Colonic mucosa (tissue), 4 donors: ENCODE data around the gene DNASE1L1. TPM values are rescaled to one million over a fixed set of nuclear protein-coding genes. Genes with fewer than 3 reads are reported as not detected.

Experiments used
- DNase-seq: peaks from one replicate; pipeline ENCODE4 v3.0.0-alpha.2; 2020
- H3K27ac ChIP-seq: fragments of 200-600 bp; one replicate; pipeline ENCODE4 v1.8.0; 2021
- H3K27me3 ChIP-seq: fragments of 200-600 bp; one replicate; pipeline ENCODE4 v1.8.0; 2021
- H3K36me3 ChIP-seq: fragments of 200-600 bp; one replicate; pipeline ENCODE4 v1.8.0; 2021
- H3K4me1 ChIP-seq: fragments of 200-600 bp; one replicate; pipeline ENCODE4 v1.8.0; 2021; ENCODE audit warnings: mild to moderate bottlenecking
- H3K4me3 ChIP-seq: fragments of 200-600 bp; one replicate; pipeline ENCODE4 v1.8.0; 2021
- H3K9ac ChIP-seq, 2 donors: one replicate each; pipeline ENCODE4 v1.7.0; 2013; ENCODE audit warnings: control low read depth in 2 of 2, low read depth in 2 of 2, low read length in 2 of 2
- H3K9me3 ChIP-seq: fragments of 200-600 bp; one replicate; pipeline ENCODE4 v1.8.0; 2021
- intact Hi-C: fragments of 100-400 bp; cut with DNase I; formaldehyde crosslinking; loops from one replicate; pipeline ENCODE4 v1.14.1; 2022
- total RNA-seq, 2 donors: library from RNA; stranded (reverse); fragmentation: NEBNext Ultra II Directional in 1 of 2; extraction: Animal tissue kit (Norgen Biotek cat#: 25700) in 1 of 2; gene quantifications; one replicate each; pipeline ENCODE4 v1.2.1, GENCODE V29; 2021
- TF ChIP-seq, protein P1 (sequence below): fragments of 200-600 bp; IDR thresholded peaks from one replicate; pipeline ENCODE4 v1.8.0; 2022; ENCODE audit warnings: antibody characterized with exemption, mild to moderate bottlenecking
- donor health status: healthy.
- donor health status: DM: no; HTN: no; CAD: no.
- donor health status: DM: no; HTN: no; CAD: no.

Gene DNASE1L1
- total RNA-seq, 2 donors from 2014 or later = 19.1 to 29.2 TPM

DNA sequence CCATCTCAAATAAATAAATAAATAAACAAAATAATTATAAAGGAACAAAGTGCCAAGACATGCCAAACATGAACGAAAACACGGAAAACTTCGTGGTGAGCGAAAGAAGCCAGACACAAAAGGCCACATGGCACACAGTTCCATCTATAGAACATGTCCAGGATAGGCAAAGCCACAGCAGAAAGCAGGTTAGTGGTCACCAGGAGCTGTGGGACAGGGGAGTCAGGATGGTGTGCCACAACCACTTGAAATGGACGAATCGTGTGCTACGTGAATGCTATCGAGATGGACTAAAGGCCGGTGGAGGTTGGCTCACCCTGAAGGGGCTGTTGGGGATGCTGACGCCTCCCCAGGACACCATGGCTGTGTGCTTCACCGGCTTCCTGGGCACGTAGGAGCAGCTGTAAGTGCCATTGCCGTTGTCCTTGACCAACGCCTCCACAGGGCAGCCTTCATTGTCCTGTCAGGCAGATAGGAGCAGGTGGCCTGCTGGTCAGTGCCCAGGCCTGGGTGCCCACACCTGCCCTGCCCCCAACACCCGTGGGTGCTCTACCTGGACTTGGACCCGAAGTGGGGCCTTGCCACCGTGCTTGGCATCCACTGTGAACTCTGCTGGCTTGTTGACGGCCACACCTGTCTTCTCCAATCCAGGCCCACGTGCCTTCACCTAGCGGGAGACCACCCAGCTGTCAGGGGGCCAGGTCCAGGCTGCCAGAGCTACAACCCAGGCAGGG lies 45.2 kb downstream of the DNASE1L1 start:
- Histone ChIP-seq H3K27ac (no peak overlapping the region), H3K27me3 (no peaks in the 10 kb centered on the region), H3K4me3 (no peak overlapping the region), H3K4me1 (no peaks in the 10 kb centered on the region), H3K36me3 (no peaks in the 10 kb centered on the region), H3K9ac (no peak overlapping the region), H3K9me3 (no peaks in the 10 kb centered on the region)
- intact Hi-C loops = no loop called here
- no peak for DNase-seq
- TF ChIP-seq, protein P1, sequence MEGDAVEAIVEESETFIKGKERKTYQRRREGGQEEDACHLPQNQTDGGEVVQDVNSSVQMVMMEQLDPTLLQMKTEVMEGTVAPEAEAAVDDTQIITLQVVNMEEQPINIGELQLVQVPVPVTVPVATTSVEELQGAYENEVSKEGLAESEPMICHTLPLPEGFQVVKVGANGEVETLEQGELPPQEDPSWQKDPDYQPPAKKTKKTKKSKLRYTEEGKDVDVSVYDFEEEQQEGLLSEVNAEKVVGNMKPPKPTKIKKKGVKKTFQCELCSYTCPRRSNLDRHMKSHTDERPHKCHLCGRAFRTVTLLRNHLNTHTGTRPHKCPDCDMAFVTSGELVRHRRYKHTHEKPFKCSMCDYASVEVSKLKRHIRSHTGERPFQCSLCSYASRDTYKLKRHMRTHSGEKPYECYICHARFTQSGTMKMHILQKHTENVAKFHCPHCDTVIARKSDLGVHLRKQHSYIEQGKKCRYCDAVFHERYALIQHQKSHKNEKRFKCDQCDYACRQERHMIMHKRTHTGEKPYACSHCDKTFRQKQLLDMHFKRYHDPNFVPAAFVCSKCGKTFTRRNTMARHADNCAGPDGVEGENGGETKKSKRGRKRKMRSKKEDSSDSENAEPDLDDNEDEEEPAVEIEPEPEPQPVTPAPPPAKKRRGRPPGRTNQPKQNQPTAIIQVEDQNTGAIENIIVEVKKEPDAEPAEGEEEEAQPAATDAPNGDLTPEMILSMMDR = no peak

DNA sequence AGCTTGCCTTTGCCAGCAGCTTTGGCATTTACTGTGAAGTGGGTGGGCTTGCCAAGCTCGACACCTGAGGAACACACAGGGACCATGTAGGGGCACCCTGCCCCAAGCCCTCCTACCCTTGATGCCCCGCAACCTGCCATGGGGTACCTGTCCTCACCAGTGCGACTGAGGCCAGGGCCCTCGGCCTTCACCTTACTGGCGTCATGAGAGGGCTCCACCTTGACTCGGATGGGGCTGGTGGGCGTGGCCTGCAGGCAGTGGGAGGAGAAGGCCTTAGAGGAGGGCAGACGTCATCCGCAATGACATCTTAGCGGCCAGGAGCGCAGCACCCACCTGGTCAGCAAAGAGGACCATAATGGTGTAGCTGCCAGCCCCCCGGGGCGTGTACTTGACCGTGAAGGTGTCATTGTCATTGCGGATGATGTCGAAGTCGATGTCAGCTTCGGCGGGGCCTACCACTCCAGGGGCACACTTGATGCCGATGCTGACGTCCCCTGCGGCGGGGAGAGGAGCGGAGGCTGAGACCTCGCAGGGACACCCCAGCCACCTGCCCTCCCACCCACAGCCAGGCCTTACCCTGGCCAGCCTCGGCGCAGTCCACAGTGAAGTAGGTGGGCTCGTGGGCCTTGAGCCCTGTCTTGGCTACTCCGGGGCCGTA lies 46.8 kb downstream of the DNASE1L1 start:
- intact Hi-C loops = no loop called here
- no peaks in the 10 kb centered on the region for H3K36me3 ChIP-seq
- no peak overlapping the region for H3K4me3 ChIP-seq
- H3K9ac ChIP-seq = no peak overlapping the region
- no peaks in the 10 kb centered on the region for H3K9me3 ChIP-seq
- no peak overlapping the region for H3K27ac ChIP-seq
- no peaks in the 10 kb centered on the region for H3K27me3 ChIP-seq
- no peak for DNase-seq
- H3K4me1 ChIP-seq = no peaks in the 10 kb centered on the region
- TF ChIP-seq, protein P1 = no peak

DNA sequence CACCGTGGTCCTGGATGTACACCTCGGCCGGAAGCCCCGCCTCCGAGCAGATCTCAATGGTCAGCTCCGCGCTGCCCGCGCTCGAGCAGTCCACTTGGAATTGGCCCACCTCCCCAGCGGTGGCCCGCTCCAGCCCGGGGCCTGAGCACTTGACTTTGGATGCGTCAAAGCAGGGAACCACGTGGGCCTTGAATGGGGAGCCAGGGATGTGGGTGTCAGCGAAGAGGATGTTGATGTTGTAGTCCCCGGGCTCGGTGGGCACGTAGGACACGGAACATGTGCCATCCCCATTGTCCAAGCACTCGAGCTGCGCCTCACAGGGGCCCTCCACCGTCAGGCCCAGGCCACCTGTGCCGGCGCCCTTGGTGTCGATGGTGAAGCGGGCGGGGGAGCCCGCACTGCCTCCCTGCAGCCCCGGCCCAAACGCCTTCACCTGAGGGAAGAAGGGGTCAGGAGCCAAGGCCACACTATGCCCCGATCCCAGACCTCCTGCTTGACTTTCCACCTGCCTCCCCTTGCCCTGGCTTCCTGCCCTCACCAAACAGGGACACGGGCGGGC lies 48.8 kb downstream of the DNASE1L1 start:
- Histone ChIP-seq H3K27ac (no peak overlapping the region), H3K9me3 (no peaks in the 10 kb centered on the region), H3K36me3 (no peaks in the 10 kb centered on the region), H3K9ac (no peak overlapping the region), H3K4me3 (no peak overlapping the region), H3K4me1 (no peaks in the 10 kb centered on the region), H3K27me3 (no peaks in the 10 kb centered on the region)
- no peak for DNase-seq
- TF ChIP-seq, protein P1 = no peak
- intact Hi-C loops = no loop called here

DNA sequence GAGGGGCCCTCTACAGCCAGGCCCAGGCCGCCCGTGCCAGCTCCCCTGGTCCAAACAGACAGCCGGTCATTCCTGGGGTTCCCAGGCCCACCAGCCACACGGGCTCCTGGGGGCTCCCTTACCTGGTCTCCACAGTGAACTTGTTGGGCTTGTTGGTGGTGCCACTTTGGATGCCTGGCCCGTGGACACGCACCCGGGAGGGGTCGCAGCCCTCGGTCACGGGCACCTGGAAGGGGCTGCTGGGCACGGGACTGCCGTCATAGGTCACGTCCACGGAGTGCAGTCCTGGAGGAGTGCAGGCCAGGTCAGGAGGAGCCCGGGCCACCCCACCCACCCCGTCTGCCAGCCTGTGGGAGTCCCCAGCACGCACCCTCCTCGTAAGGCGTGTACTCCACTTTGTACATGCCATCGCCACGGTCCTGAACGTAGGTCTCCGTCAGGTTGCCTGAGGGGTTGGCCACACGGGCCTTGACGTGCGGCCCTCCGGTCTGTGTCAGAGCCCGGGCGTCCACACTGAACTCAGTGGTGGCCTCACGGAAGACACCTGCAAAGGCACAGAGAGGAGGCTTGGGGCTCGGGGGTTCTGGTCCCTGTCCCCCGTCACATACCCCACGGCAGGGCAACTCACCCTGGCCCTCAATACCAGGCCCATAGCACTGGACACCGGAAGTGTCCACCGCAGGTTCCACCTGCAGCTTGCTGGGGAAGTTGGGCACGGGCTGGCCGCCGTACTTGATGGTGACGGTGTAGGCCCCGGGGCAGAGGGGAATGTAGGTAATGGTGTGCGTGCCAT lies 49.5 kb downstream of the DNASE1L1 start:
- Histone ChIP-seq H3K4me3 (no peak overlapping the region), H3K4me1 (no peaks in the 10 kb centered on the region), H3K27ac (no peak overlapping the region), H3K27me3 (no peaks in the 10 kb centered on the region), H3K36me3 (no peaks in the 10 kb centered on the region), H3K9ac (no peak overlapping the region), H3K9me3 (no peaks in the 10 kb centered on the region)
- no peak for DNase-seq
- TF ChIP-seq, protein P1 = no peak
- intact Hi-C loops = no loop called here

DNA sequence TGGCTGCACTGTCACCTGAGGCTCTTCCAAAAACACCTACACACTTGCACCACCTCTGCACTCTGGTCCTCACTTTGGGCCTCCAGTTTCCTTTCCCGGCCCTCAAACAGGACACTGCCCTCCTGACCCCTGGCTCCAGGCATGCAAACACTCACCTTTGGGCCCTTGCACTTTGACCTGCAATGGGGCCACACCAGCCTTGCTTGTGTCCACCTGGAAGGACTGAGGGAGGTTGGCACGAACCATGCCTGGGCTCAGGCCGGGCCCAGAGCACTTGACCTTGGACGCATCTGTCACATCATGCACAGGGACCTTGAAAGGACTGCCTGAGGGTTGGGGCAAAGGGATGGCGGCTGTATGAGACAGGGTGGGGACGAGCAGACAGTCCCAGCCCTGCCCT lies 50.2 kb downstream of the DNASE1L1 start:
- TF ChIP-seq, protein P1 = no peak
- DNase-seq = no peak
- Histone ChIP-seq H3K4me1 (no peaks in the 10 kb centered on the region), H3K36me3 (no peaks in the 10 kb centered on the region), H3K9me3 (no peaks in the 10 kb centered on the region), H3K4me3 (no peak overlapping the region), H3K27me3 (no peaks in the 10 kb centered on the region), H3K9ac (no peak overlapping the region), H3K27ac (no peak overlapping the region)
- intact Hi-C loops = no loop called here
